Activated naive CD4-positive, alpha-beta T cell treated with anti-CD3 and anti-CD28 coated beads, Interleukin-2, amount 50 U/mL, for 72 hours (primary cell): ENCODE data around the gene TDO2. TPM values are rescaled to one million over a fixed set of nuclear protein-coding genes. Genes with fewer than 3 reads are reported as not detected.

ENCODE experiments used
- ATAC-seq, 2 donors: fragments of 150-1000 bp; cut with Tn5 transposase; 2 replicates each; pipeline ENCODE4 v1.10.0; 2021; ENCODE audit warnings: mild to moderate bottlenecking in 2 of 2, moderate library complexity in 2 of 2
- DNase-seq, 2 donors: peaks; one replicate each; pipeline ENCODE4 v3.0.0; 2021 to 2022; ENCODE audit warnings: low spot score in 2 of 2
- H3K27ac Mint-ChIP-seq, 2 donors: one replicate each; pipeline ENCODE4 v1.8.0; 2022; ENCODE audit warnings: mild to moderate bottlenecking in 2 of 2, mixed read lengths in 2 of 2
- H3K36me3 Mint-ChIP-seq, 2 donors: one replicate each; pipeline ENCODE4 v1.8.0; 2022; ENCODE audit warnings: mixed read lengths in 2 of 2
- H3K9me3 Mint-ChIP-seq, 2 donors: one replicate each; pipeline ENCODE4 v1.8.0; 2022; ENCODE audit warnings: mixed read lengths in 2 of 2
- total RNA-seq, 2 donors: library from RNA; stranded (reverse); gene quantifications; one replicate each; pipeline ENCODE4 v1.2.3, GENCODE V29; 2022

TDO2 gene
- total RNA-seq, 2 donors from 2014 or later, result not detected

DNA sequence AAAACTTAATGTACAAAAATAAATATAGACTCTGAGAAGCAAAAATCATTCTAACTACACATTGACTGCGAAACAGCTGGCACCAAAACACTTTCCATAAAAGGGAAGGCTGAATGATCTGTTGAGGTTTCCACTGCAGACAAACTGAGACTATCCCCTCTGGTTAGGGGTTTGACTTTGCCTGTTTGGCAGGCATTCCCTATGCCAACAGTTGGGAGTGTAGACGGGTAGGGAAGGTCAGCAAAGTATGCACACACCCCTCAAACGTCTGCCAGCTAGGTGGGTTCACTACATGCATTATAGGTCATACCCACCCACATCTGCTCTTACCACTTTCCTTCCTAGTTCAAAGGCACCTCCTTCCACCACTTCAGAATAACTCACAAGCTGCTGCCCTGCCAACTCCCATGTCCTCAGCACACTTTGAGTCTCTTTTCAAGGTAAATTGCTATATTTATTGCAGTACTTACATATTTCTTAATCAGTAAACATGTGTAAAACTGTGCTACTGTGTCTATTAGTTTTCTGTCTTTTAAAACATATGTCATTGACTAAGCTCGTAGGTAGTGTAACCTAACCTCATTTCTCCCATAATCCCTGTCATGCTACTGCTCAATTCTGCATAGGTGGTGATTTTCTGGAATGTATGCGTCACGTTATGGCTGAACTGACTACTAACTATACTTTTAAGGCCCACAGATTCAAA is 37.7 kb downstream of the TDO2 start:
- Mint-ChIP-seq H3K9me3 (no peaks in the 10 kb centered on the region), H3K36me3 (peaks cover 0 to 8% of the 10 kb centered on the region in 2 donors), H3K27ac (no peak overlapping the region)
- ATAC-seq (no peak), DNase-seq (no peak)

DNA sequence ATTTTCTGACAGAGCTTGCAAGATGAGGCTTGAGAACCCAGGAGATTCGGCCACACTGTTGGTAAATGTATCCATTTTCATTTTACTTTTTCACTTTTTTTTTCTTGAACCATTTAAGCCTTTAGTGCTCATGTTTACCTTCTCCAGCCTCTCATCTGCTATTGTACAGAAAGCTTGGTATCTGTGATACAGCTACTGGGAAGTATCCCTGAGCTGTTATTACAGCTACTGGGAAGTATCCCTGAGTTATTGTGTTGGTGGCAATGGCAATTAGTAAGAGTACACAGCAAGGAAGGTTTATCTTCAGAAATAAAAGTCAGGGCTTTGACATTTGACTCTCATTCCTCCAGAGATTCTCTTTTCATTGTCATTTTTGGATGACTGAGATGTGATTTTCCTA is 38.3 kb downstream of the TDO2 start:
- no peaks in the 10 kb centered on the region for H3K9me3 Mint-ChIP-seq
- ATAC-seq (no peak), DNase-seq (no peak)
- H3K36me3 Mint-ChIP-seq, result peaks cover 0 to 8% of the 10 kb centered on the region in 2 donors
- no peak overlapping the region for H3K27ac Mint-ChIP-seq

DNA sequence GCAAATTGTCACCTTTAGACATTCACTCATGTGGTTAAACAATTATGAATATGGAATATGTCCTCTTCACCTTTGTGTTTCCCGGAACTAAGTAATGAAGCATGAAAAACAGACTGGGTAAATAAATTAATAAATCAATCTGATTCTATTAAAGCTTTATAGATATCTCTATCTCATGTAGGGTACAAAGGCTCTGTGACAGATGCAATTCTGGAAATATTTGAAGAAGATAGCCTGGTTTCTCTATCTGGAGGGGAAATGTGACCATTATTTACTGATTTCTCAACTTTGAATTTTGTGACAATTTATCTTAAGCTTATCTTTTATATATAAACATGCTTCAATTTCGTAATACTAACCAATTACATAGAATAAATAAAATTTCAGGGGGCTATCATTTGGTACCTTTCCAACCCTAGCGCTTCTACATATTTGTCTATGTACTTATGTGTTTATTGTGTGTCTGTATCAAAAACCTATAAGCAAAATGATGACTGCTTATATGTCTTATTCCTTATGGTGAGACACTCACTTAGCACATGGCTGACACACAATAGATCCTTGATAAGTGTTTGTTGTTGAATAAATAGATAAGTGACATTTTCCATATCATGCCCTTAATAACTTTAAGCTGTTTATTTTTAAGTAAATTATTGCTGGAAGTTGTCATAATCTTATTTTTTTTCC is 40.3 kb downstream of the TDO2 start:
- DNase-seq (no peak), ATAC-seq (no peak)
- Mint-ChIP-seq H3K36me3 (no peaks in the 10 kb centered on the region), H3K9me3 (no peaks in the 10 kb centered on the region), H3K27ac (no peak overlapping the region)

GRCh38 chr4:155944516-155944915 is 41.0 kb downstream of the TDO2 start:
- no peaks in the 10 kb centered on the region for H3K9me3 Mint-ChIP-seq
- no peak overlapping the region for H3K27ac Mint-ChIP-seq
- H3K36me3 Mint-ChIP-seq, result no peaks in the 10 kb centered on the region
- no peak for ATAC-seq
- DNase-seq, result no peak

DNA sequence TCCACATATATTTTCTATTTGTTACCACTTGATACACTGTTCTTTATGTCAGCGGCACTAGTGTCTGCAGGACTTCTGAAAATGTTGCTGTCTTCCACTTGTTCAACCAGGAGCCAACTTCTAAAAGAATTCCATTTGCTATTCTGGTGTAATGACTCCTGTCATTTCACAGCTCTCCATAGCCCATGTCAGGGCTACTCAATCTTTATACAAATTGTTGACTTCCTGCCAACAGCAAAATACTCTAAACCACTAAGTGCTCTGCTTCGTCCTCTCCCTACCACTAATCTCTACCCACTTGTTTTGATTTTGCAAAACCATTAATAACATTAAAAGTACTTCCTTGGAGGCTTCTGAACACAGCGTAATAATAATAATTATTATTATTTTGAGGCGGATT is 43.0 kb downstream of the TDO2 start:
- no peak overlapping the region for H3K27ac Mint-ChIP-seq
- no peaks in the 10 kb centered on the region for H3K9me3 Mint-ChIP-seq
- no peaks in the 10 kb centered on the region for H3K36me3 Mint-ChIP-seq
- no peak for DNase-seq
- ATAC-seq, result no peak

GRCh38 chr4:155948541-155948940 is 45.0 kb downstream of the TDO2 start:
- Mint-ChIP-seq H3K36me3 (peaks cover 4 to 5% of the 10 kb centered on the region in 2 donors), H3K27ac (no peak overlapping the region), H3K9me3 (no peaks in the 10 kb centered on the region)
- ATAC-seq, result no peak
- DNase-seq, result no peak

DNA sequence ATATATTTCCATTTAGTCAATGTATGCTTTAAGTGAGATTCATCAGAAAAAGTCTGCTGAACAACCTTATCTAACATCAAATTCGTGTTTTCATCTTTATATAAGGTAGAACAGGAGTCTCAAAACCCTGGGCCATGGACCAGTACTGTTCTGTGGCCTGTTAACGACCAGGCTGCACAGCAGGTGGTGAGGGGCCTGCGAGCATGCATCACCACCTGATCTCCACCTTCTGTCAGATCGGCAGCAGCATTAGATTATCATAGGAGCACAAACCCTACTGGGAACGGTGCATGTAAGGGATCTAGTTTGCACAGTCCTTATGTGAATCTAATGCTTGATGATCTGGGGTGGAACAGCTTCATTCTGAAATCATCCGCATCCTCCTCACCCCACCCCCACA is 47.0 kb downstream of the TDO2 start:
- Mint-ChIP-seq H3K36me3 (peaks cover 5% of the 10 kb centered on the region in 2 donors), H3K9me3 (no peaks in the 10 kb centered on the region), H3K27ac (no peak overlapping the region)
- DNase-seq (no peak), ATAC-seq (no peak)

DNA sequence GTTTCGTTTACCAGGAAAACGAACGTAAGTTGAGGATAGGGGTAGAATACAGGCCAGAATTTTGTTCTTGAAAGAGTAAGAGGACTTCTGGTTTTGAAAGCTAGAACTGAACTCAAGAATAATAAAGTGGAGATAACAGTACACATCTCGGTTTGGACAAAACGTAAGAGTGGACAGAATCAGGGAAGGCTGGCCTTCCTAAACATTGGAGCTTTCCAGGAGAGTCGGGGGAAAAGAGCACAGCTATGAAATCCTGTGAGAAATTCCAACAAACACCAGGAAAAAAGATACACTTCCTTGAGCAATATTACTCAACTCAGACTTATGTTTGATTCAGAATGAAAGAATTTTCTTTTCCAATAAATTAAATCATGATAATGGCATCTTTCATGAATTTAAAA is 49.0 kb downstream of the TDO2 start:
- ATAC-seq (no peak), DNase-seq (no peak)
- H3K9me3 Mint-ChIP-seq, result no peaks in the 10 kb centered on the region
- H3K36me3 Mint-ChIP-seq, result peaks cover 5% of the 10 kb centered on the region in 2 donors
- H3K27ac Mint-ChIP-seq, result peak overlapping the region in 1 of 2 donors; percentile 10

DNA sequence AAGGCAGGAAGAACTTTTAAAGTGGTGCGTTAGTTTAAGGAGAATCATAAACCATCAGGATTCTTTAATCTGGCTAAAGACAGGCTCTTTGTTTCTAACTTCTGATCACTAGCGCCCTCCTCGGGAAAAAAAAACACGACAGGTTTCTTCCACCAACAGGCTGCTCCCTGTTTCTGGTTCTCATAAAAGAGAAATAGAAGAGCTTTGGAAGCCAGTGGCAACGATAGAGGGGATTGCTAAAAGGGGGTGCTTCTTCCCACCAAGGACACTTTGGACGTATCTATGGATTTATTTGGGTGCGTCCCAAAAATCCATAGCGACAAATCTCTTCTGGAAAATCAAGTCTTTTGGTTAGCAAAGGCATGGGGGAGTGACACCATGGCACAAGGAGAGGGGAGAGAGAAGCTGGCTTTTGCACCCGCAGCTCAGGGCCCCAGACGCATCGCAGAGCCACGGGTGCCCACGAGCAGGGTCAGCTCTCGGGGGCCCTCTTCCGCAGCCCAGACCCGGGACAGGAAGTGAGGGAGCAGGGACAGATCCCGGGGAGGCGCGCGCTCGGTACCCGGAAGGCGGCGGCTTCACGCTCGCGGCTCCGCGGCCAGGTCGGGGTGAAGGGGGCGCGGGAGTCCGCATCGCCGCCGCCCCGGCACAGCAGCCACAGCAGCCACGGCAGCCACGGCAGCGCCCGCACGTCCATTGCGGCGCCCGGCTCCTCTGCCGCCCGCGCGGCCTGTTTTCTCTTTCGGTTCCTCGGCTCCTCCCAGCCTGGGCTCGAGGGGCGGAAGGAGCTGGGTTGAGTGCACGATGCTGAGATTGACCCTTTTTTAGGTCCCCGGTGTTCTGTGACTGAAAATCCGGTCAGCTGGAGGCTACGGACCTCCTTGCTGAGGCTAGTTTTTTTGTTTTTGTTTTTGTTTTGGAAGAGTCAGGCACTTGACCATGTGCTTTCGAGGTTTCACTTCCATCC is 49.9 kb downstream of the TDO2 start, which contains the start of gene CTSO:
TSS of gene CTSO (minus strand) at position 716 of the 967 bp plus-strand sequence. CDS start at position 697, 19 bp downstream.
- DNase-seq (peak; percentile 65 to 77), ATAC-seq (peak; percentile 93 to 95)
- Mint-ChIP-seq H3K27ac (peak within 1 kb of the TSS; percentile 98 to 100), H3K36me3 (peaks cover 5% of the 10 kb centered on the region in 2 donors), H3K9me3 (no peaks in the 10 kb centered on the region)

GRCh38 chr4:155954118-155954685 is 50.7 kb downstream of the TDO2 start:
- DNase-seq, result peak in 1 of 2 donors; percentile 3
- Mint-ChIP-seq H3K9me3 (no peaks in the 10 kb centered on the region), H3K27ac (peak overlapping the region; percentile 98 to 100), H3K36me3 (peaks cover 5% of the 10 kb centered on the region in 2 donors)
- no peak for ATAC-seq

DNA sequence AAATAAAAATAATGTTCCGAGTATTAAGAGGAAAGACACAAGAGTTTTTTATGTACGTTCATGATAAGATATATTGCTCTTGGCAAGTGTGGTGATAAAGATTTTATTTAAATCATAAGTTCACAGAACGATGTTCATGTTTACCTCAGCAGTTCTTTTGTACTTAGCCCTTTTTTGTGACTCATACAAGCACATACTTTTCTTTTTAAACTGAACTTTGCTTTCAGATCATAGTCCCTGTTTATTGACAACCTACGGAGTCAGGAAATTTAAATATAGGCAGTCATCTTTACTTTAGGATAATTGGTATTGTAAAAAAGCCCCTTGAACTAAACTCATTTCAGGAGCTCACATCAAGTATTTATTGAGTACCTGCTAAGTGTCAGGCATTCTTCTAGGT is 51.4 kb downstream of the TDO2 start:
- ATAC-seq (no peak), DNase-seq (no peak)
- Mint-ChIP-seq H3K27ac (no peak overlapping the region), H3K36me3 (peaks cover 5% of the 10 kb centered on the region in 2 donors), H3K9me3 (no peaks in the 10 kb centered on the region)

DNA sequence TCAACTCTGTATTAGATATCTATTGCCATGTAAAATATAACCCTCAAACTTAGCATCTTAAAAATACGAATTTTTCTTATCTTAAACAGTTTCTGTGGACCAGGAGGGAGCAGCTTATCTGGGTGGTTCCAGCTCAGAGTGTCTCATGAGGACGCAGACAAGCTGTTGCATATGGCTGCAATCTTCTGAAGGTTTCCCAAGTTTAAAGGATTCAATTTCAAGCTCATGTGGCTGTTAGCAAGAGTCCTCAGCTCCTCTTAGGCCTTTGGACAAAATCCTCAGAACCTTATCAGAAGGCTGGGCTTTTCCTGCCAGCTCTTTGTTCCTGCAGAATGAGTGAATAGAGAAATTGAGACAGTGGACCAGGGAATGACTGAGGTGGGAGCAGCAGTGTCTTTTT is 53.0 kb downstream of the TDO2 start:
- H3K27ac Mint-ChIP-seq, result no peak overlapping the region
- DNase-seq (no peak), ATAC-seq (no peak)
- peaks cover 5% of the 10 kb centered on the region in 2 donors for H3K36me3 Mint-ChIP-seq
- no peaks in the 10 kb centered on the region for H3K9me3 Mint-ChIP-seq

- Mint-ChIP-seq H3K36me3 (no peaks in the 10 kb centered on the region), H3K9me3 (no peaks in the 10 kb centered on the region), H3K27ac (no peak overlapping the region)
- DNase-seq (no peak), ATAC-seq (no peak)
Observed at GRCh38 chr4:155959417-155959816, 55.9 kb downstream of the TDO2 start.

DNA sequence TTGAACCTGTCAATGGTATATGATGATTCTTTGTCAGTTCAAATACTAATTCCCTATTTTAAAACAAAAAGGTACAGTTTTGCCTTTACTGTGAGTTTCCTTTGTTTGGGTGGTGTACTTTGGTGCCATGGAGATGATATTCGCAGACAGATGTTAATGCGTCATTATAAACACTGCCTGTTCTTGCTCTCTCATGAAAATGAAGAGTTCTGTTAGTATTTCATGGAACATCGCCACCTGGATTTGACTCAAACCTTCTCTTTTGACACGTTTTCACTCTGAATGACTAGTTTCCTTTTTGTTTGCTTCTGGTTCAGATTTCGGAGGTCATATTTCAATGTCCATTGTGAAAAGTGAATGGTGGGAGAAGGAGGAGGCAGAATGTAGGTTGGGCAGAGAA is 57.0 kb downstream of the TDO2 start:
- no peaks in the 10 kb centered on the region for H3K36me3 Mint-ChIP-seq
- DNase-seq, result no peak
- no peak for ATAC-seq
- H3K9me3 Mint-ChIP-seq, result no peaks in the 10 kb centered on the region
- H3K27ac Mint-ChIP-seq, result no peak overlapping the region

GRCh38 chr4:155961575-155961974 is 58.1 kb downstream of the TDO2 start:
- Mint-ChIP-seq H3K27ac (no peak overlapping the region), H3K9me3 (no peaks in the 10 kb centered on the region)

DNA sequence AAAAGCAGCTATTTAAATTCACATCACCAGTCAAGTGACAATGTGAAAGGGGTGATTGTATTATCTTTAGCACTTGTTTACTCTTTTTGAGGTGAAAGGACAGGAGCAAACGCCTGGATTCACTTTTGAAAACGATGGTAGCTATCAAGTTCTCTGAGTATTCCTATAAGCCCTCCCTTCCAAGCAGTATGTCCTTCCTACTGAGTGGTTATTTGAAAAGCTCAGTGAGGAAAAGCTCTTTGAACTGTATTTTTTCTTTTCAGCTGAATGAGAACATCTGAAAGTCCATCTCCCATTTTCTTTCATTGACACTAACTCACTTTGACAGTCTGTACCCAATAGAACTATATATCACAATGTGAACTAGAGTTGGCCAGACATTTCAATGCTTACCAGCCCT is 59.3 kb downstream of the TDO2 start:
- Mint-ChIP-seq H3K27ac (no peak overlapping the region), H3K36me3 (no peaks in the 10 kb centered on the region), H3K9me3 (no peaks in the 10 kb centered on the region)
- DNase-seq (no peak), ATAC-seq (no peak)

More at GRCh38 chr4:155961575-155961974, 58.1 kb downstream of the TDO2 start:
- DNase-seq (no peak), ATAC-seq (no peak)
- H3K36me3 Mint-ChIP-seq, result no peaks in the 10 kb centered on the region
